Neural cell (in vitro differentiated cells): ENCODE results near the gene FNDC3A. TPM values are rescaled to one million over a fixed set of nuclear protein-coding genes. Genes with fewer than 3 reads are reported as not detected.

Experiments
- H2AFZ ChIP-seq: fragments of 200-600, 300-800 bp; sonication (generic), shearing (Covaris generic); 2 replicates; pipeline ENCODE4 v1.6.0; 2014; ENCODE audit warnings: low read depth, mild to moderate bottlenecking, antibody characterized with exemption, low read length, moderate library complexity
- H3F3A ChIP-seq: fragments of 200-600 bp; shearing (Covaris generic); 2 replicates; pipeline ENCODE4 v1.6.1; 2016; ENCODE audit warnings: mild to moderate bottlenecking, moderate library complexity, mixed read lengths, antibody characterized with exemption, low read length; ENCODE audit not compliant: insufficient read depth, poor library complexity, severe bottlenecking
- H3K27ac ChIP-seq: fragments of 200-600, 300-800 bp; sonication (generic), shearing (Covaris generic); 2 replicates; pipeline ENCODE4 v1.5.1; 2014; ENCODE audit warnings: mild to moderate bottlenecking, low read length, moderate library complexity
- H3K27me3 ChIP-seq: fragments of 300-800, 200-600 bp; sonication (generic), shearing (Covaris generic); 2 replicates; pipeline ENCODE4 v1.6.0; 2014; ENCODE audit warnings: mild to moderate bottlenecking, low read depth, low read length, moderate library complexity; ENCODE audit not compliant: insufficient read depth
- H3K36me3 ChIP-seq: fragments of 300-800, 200-600 bp; sonication (generic), shearing (Covaris generic); 2 replicates; pipeline ENCODE4 v1.5.1; 2014; ENCODE audit warnings: mild to moderate bottlenecking, antibody characterized with exemption, low read length, moderate library complexity; ENCODE audit not compliant: insufficient read depth
- H3K4me2 ChIP-seq: fragments of 300-800, 200-600 bp; sonication (generic), shearing (Covaris generic); 2 replicates; pipeline ENCODE4 v1.6.0; 2014; ENCODE audit warnings: mild to moderate bottlenecking, low read length
- H3K4me3 ChIP-seq: fragments of 300-800, 200-600 bp; sonication (generic), shearing (Covaris generic); 2 replicates; pipeline ENCODE4 v1.5.1; 2014; ENCODE audit warnings: mild to moderate bottlenecking, low read length, moderate library complexity
- H3K79me2 ChIP-seq: fragments of 200-600 bp; shearing (Covaris generic); replicated peaks from 2 replicates; pipeline ENCODE4 v1.6.0; 2014; ENCODE audit warnings: mild to moderate bottlenecking, low read length, moderate library complexity; ENCODE audit not compliant: insufficient read depth
- H3K9ac ChIP-seq: fragments of 300-800, 200-600 bp; sonication (generic), shearing (Covaris generic); 2 replicates; pipeline ENCODE4 v1.6.1; 2016; ENCODE audit warnings: mild to moderate bottlenecking, low read length, mixed read lengths
- H3K9me2 ChIP-seq: fragments of 200-600 bp; shearing (Covaris generic); 2 replicates; pipeline ENCODE4 v1.6.1; 2016; ENCODE audit warnings: mild to moderate bottlenecking, low read length, mixed read lengths; ENCODE audit not compliant: insufficient read depth
- H3K9me3 ChIP-seq: fragments of 200-600, 300-800 bp; sonication (generic), shearing (Covaris generic); 2 replicates; pipeline ENCODE4 v1.6.1; 2016; ENCODE audit warnings: mild to moderate bottlenecking, mixed run types, low read length, moderate library complexity, mixed read lengths
- H4K20me1 ChIP-seq: fragments of 200-600 bp; shearing (Covaris generic); 2 replicates; pipeline ENCODE4 v1.6.1; 2016; ENCODE audit warnings: mild to moderate bottlenecking, mixed run types; ENCODE audit not compliant: insufficient read depth
- EP300 ChIP-seq: fragments of 450-650 bp; conservative IDR thresholded peaks from 2 replicates; pipeline ENCODE4 v1.6.1; 2014; ENCODE audit warnings: antibody characterized with exemption, mild to moderate bottlenecking, moderate library complexity; ENCODE audit not compliant: poor library complexity, severe bottlenecking
- EZH2 ChIP-seq: fragments of 200-600, 300-800 bp; shearing (Covaris generic), sonication (generic); IDR thresholded peaks from 2 replicates; pipeline ENCODE4 v1.6.1; 2014; ENCODE audit warnings: antibody characterized with exemption, low read length, borderline replicate concordance, mild to moderate bottlenecking; ENCODE audit not compliant: insufficient read depth, poor library complexity, severe bottlenecking
- MXI1 ChIP-seq: fragments of 450-650 bp; conservative IDR thresholded peaks from 2 replicates; pipeline ENCODE4 v1.6.1; 2014; ENCODE audit warnings: antibody characterized with exemption, mild to moderate bottlenecking; ENCODE audit not compliant: poor library complexity, severe bottlenecking
- POLR2AphosphoS5 ChIP-seq: IDR thresholded peaks from 2 replicates; pipeline ENCODE4 v1.6.1; 2012
- RAD21 ChIP-seq: fragments of 450-650 bp; conservative IDR thresholded peaks from 2 replicates; pipeline ENCODE4 v1.6.1; 2014; ENCODE audit warnings: antibody characterized with exemption, mild to moderate bottlenecking, moderate library complexity
- SMC3 ChIP-seq: fragments of 450-650 bp; conservative IDR thresholded peaks from 2 replicates; pipeline ENCODE4 v1.6.1; 2014; ENCODE audit warnings: antibody characterized with exemption, mild to moderate bottlenecking, moderate library complexity; ENCODE audit not compliant: poor library complexity
- TAF1 ChIP-seq: IDR thresholded peaks from 2 replicates; pipeline ENCODE4 v1.6.1; 2012; ENCODE audit warnings: low read depth
- polyA plus RNA-seq: library from polyadenylated mRNA; depleted of rRNA; stranded (reverse); fragments of >200 nt; gene quantifications from 2 replicates; pipeline ENCODE4 v1.2.3, GENCODE V29; 2014
- TF ChIP-seq, protein P1 (sequence below): IDR thresholded peaks from 2 replicates; pipeline ENCODE4 v1.6.1; 2012; ENCODE audit warnings: borderline replicate concordance
- TF ChIP-seq, protein P2 (sequence below): fragments of 450-650 bp; IDR thresholded peaks from 2 replicates; pipeline ENCODE4 v1.5.1; 2014; ENCODE audit warnings: antibody characterized with exemption, mild to moderate bottlenecking, moderate library complexity; ENCODE audit not compliant: poor library complexity, severe bottlenecking

FNDC3A gene
- polyA plus RNA-seq, 1 donor from 2014 or later, result 83.8 TPM

DNA sequence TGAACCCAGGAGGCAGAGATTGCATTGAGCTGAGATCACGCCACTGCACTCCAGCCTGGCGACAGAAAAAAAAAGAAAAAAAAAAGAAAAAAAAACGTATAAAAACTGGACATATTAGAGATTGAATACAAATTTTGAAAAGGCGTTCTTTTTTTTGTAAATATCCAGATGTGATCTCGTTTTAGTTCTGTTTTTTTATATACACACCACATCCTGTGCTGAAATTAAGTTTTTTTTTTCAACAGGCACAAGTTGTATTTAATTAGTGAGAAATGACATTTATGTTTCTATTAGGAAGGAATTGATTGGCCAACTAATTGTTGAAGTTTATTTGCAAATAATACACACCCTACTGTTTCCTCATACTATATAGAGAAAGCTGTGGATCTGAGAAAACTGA lies 275.6 kb downstream of the FNDC3A start:
- Histone ChIP-seq H3K79me2 (no peaks in the 10 kb centered on the region), H3K4me3 (no peak overlapping the region), H4K20me1 (no peaks in the 10 kb centered on the region)

DNA sequence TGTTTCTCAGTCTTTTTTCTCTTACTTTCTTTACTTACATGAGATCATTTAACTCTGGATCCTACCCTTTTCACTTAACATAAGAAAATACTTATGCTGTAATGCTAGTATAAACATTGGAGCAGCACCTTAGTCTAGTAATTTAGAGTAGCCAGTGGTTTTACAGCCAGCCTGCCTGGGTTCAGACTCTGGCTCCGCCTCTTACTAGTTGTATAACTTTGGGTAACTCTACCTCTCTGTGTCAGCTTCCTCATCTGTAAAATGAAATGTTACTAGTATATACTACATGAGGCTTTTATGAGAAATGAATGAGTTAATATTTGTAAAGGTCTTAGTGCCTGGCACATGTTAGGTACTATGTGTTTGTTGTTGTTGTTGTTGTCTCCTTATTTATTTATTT lies 277.6 kb downstream of the FNDC3A start:
- Histone ChIP-seq H3K79me2 (no peaks in the 10 kb centered on the region), H3K9me2 (no peaks in the 10 kb centered on the region), H3K9ac (no peak overlapping the region), H3K9me3 (no peaks in the 10 kb centered on the region), H3K4me3 (no peak overlapping the region), H3K4me2 (no peak overlapping the region), H3K36me3 (no peaks in the 10 kb centered on the region), H2AFZ (no peak overlapping the region), H3K27ac (no peak overlapping the region), H4K20me1 (no peaks in the 10 kb centered on the region), H3K27me3 (no peaks in the 10 kb centered on the region), H3F3A (no peaks in the 10 kb centered on the region)
- TF ChIP-seq EZH2 (no peak), SMC3 (no peak), MXI1 (no peak), RAD21 (no peak), TAF1 (no peak), POLR2AphosphoS5 (no peak)
- TF ChIP-seq, protein P1, sequence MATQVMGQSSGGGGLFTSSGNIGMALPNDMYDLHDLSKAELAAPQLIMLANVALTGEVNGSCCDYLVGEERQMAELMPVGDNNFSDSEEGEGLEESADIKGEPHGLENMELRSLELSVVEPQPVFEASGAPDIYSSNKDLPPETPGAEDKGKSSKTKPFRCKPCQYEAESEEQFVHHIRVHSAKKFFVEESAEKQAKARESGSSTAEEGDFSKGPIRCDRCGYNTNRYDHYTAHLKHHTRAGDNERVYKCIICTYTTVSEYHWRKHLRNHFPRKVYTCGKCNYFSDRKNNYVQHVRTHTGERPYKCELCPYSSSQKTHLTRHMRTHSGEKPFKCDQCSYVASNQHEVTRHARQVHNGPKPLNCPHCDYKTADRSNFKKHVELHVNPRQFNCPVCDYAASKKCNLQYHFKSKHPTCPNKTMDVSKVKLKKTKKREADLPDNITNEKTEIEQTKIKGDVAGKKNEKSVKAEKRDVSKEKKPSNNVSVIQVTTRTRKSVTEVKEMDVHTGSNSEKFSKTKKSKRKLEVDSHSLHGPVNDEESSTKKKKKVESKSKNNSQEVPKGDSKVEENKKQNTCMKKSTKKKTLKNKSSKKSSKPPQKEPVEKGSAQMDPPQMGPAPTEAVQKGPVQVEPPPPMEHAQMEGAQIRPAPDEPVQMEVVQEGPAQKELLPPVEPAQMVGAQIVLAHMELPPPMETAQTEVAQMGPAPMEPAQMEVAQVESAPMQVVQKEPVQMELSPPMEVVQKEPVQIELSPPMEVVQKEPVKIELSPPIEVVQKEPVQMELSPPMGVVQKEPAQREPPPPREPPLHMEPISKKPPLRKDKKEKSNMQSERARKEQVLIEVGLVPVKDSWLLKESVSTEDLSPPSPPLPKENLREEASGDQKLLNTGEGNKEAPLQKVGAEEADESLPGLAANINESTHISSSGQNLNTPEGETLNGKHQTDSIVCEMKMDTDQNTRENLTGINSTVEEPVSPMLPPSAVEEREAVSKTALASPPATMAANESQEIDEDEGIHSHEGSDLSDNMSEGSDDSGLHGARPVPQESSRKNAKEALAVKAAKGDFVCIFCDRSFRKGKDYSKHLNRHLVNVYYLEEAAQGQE, result no peak
- TF ChIP-seq, protein P2, sequence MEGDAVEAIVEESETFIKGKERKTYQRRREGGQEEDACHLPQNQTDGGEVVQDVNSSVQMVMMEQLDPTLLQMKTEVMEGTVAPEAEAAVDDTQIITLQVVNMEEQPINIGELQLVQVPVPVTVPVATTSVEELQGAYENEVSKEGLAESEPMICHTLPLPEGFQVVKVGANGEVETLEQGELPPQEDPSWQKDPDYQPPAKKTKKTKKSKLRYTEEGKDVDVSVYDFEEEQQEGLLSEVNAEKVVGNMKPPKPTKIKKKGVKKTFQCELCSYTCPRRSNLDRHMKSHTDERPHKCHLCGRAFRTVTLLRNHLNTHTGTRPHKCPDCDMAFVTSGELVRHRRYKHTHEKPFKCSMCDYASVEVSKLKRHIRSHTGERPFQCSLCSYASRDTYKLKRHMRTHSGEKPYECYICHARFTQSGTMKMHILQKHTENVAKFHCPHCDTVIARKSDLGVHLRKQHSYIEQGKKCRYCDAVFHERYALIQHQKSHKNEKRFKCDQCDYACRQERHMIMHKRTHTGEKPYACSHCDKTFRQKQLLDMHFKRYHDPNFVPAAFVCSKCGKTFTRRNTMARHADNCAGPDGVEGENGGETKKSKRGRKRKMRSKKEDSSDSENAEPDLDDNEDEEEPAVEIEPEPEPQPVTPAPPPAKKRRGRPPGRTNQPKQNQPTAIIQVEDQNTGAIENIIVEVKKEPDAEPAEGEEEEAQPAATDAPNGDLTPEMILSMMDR, result no peak

More for the DNA sequence above, 275.6 kb downstream of the FNDC3A start:
- H2AFZ ChIP-seq, result no peak overlapping the region
- H3K4me2 ChIP-seq, result no peak overlapping the region
- no peak overlapping the region for H3K9ac ChIP-seq
- TF ChIP-seq, protein P1, result no peak
- TF ChIP-seq TAF1 (no peak), SMC3 (no peak), EP300 (no peak), POLR2AphosphoS5 (no peak), MXI1 (no peak), RAD21 (no peak), EZH2 (no peak)
- TF ChIP-seq, protein P2, result no peak
- H3F3A ChIP-seq, result no peaks in the 10 kb centered on the region
- H3K27ac ChIP-seq, result no peak overlapping the region
- H3K9me3 ChIP-seq, result no peaks in the 10 kb centered on the region
- no peaks in the 10 kb centered on the region for H3K27me3 ChIP-seq
- no peaks in the 10 kb centered on the region for H3K9me2 ChIP-seq
- H3K36me3 ChIP-seq, result no peaks in the 10 kb centered on the region
